GM21576 (cell line): Measurements from ENCODE around the gene SERPINB7.
"Not testable (repeated sequence)": the region's sequence is repeated elsewhere in the genome, so short reads cannot be mapped to it uniquely, and the experiment has no call there.

Source experiments
- ATAC-seq: cut with Tn5 transposase; IDR thresholded peaks from one replicate; pipeline ENCODE4 v1.9.1; 2021; ENCODE audit warnings: mild to moderate bottlenecking, moderate library complexity; ENCODE audit not compliant: unreplicated experiment

SERPINB7 gene

GRCh38 chr18:63775166-63775730 is at the start of gene SERPINB7:
SERPINB7 (plus strand) TSS chr18:63775418; CDS start chr18:63782373, 6,955 bp downstream.
- no peak for ATAC-seq

GRCh38 chr18:63725682-63726480 is 49.3 kb upstream of the SERPINB7 start:
- ATAC-seq, result no peak

GRCh38 chr18:63730773-63731172 is 44.4 kb upstream of the SERPINB7 start:
- no peak for ATAC-seq

GRCh38 chr18:63731215-63731614 is 44.0 kb upstream of the SERPINB7 start:
- no peak for ATAC-seq

GRCh38 chr18:63736876-63737275 is 38.3 kb upstream of the SERPINB7 start:
- no peak for ATAC-seq

- ATAC-seq, result no peak
Observed at GRCh38 chr18:63741769-63742168, 33.4 kb upstream of the SERPINB7 start.

GRCh38 chr18:63747006-63747405 is 28.2 kb upstream of the SERPINB7 start:
- ATAC-seq, result no peak

- no peak for ATAC-seq
Observed at GRCh38 chr18:63749489-63749888, 25.7 kb upstream of the SERPINB7 start.

GRCh38 chr18:63752636-63753035 is 22.6 kb upstream of the SERPINB7 start:
- ATAC-seq, result no peak

GRCh38 chr18:63753676-63754075 is 21.5 kb upstream of the SERPINB7 start:
- ATAC-seq, result no peak

- ATAC-seq, result no peak
Observed at GRCh38 chr18:63757541-63757940, 17.7 kb upstream of the SERPINB7 start.

- no peak for ATAC-seq
Observed at GRCh38 chr18:63758615-63759240, 16.5 kb upstream of the SERPINB7 start.

- ATAC-seq, result not testable (repeated sequence)
Observed at GRCh38 chr18:63759786-63760185, 15.4 kb upstream of the SERPINB7 start.

GRCh38 chr18:63762518-63762917 is 12.7 kb upstream of the SERPINB7 start:
- no peak for ATAC-seq

GRCh38 chr18:63763831-63764600 is 11.2 kb upstream of the SERPINB7 start:
- no peak for ATAC-seq

- no peak for ATAC-seq
Observed at GRCh38 chr18:63765837-63766236, 9.4 kb upstream of the SERPINB7 start.

- no peak for ATAC-seq
Observed at GRCh38 chr18:63773551-63773950, 1.7 kb upstream of the SERPINB7 start.

GRCh38 chr18:63774511-63774910 is 707 bp upstream of the SERPINB7 start:
- no peak for ATAC-seq

- no peak for ATAC-seq
Observed at GRCh38 chr18:63779386-63779785, 4.2 kb downstream of the SERPINB7 start.

GRCh38 chr18:63783394-63783793 is 8.2 kb downstream of the SERPINB7 start:
- ATAC-seq, result no peak

GRCh38 chr18:63784787-63785452 is 9.7 kb downstream of the SERPINB7 start:
- no peak for ATAC-seq
